ENCODE measurements around the gene ALDH3A2.

- TF ChIP-seq EZH2 (IDR thresholded peaks at IDR 0.05; ENCODE audit: insufficient read depth, poor library complexity, severe bottlenecking) (no peak), EZH2phosphoT487 (IDR thresholded peaks at IDR 0.05; ENCODE audit: insufficient read depth, low read depth) (no peak)
Measured at GRCh38 chr17:19673623-19674022, 25.1 kb downstream of the ALDH3A2 start.

Measured in GM23248 (cell line).